ENCODE measurements around the gene PTPRD. TPM values are rescaled to one million over a fixed set of nuclear protein-coding genes. Genes with fewer than 3 reads are reported as not detected.

PTPRD gene
- total RNA-seq, 4 donors from 2014 or later = 19.6 to 78.9 (median 45.6) TPM

- Histone ChIP-seq H3K36me3 (no peaks in the 10 kb centered on the region), H3K27me3 (no peaks in the 10 kb centered on the region), H3K27ac (no peak overlapping the region), H3K4me3 (replicated peaks in 1 of 3) (no peak overlapping the region), H3K9me3 (no peaks in the 10 kb centered on the region), H3K4me1 (no peaks in the 10 kb centered on the region)
- WGBS, 2 donors = 85 to 87% methylated on average over 3 of the region's 3 CpGs
- no peak for TF ChIP-seq CTCF (IDR thresholded peaks at IDR 0.05)
- TF ChIP-seq POLR2A (IDR thresholded peaks at IDR 0.05) = no peak
- intact Hi-C loops (cut with DNase I) = no loop called here
- DNase-seq = no peak
Observed at GRCh38 chr9:8301296-8301695, 2311.5 kb downstream of the PTPRD start.

- Histone ChIP-seq H3K4me3 (replicated peaks in 1 of 3) (no peak overlapping the region), H3K36me3 (no peaks in the 10 kb centered on the region), H3K27ac (no peak overlapping the region), H3K4me1 (no peaks in the 10 kb centered on the region), H3K27me3 (no peaks in the 10 kb centered on the region), H3K9me3 (no peaks in the 10 kb centered on the region)
- intact Hi-C loops (cut with DNase I) = no loop called here
- TF ChIP-seq CTCF (IDR thresholded peaks at IDR 0.05) = no peak
- DNase-seq = no peak
- 91 to 92% methylated on average over 3 of the region's 3 CpGs for WGBS, 2 donors
Observed at GRCh38 chr9:8297047-8297446, 2315.8 kb downstream of the PTPRD start.

GRCh38 chr9:8292657-8293056 lies 2320.1 kb downstream of the PTPRD start:
- intact Hi-C loops (cut with DNase I) = no loop called here
- no peak overlapping the region for H3K27ac ChIP-seq
- H3K36me3 ChIP-seq = no peaks in the 10 kb centered on the region
- no peaks in the 10 kb centered on the region for H3K4me1 ChIP-seq
- no peaks in the 10 kb centered on the region for H3K9me3 ChIP-seq
- DNase-seq = no peak
- no peaks in the 10 kb centered on the region for H3K27me3 ChIP-seq
- WGBS, 2 donors = 76 to 92% methylated on average over 4 of the region's 4 CpGs
- TF ChIP-seq POLR2A (IDR thresholded peaks at IDR 0.05) (no peak), CTCF (IDR thresholded peaks at IDR 0.05) (no peak)
- no peak overlapping the region for H3K4me3 ChIP-seq (replicated peaks in 1 of 3)

GRCh38 chr9:8289681-8290080 lies 2323.1 kb downstream of the PTPRD start:
- no peaks in the 10 kb centered on the region for H3K9me3 ChIP-seq
- H3K27me3 ChIP-seq = no peaks in the 10 kb centered on the region
- 48 to 52% methylated on average over 2 of the region's 2 CpGs for WGBS, 2 donors
- no peaks in the 10 kb centered on the region for H3K36me3 ChIP-seq
- intact Hi-C loops (cut with DNase I) = no loop called here
- no peak for TF ChIP-seq CTCF (IDR thresholded peaks at IDR 0.05)
- no peak overlapping the region for H3K4me3 ChIP-seq (replicated peaks in 1 of 3)
- DNase-seq = no peak
- H3K4me1 ChIP-seq = no peaks in the 10 kb centered on the region
- no peak overlapping the region for H3K27ac ChIP-seq

GRCh38 chr9:8287970-8288369 lies 2324.8 kb downstream of the PTPRD start:
- 46 to 59% methylated on average over 2 of the region's 2 CpGs for WGBS, 2 donors
- H3K27ac ChIP-seq = no peak overlapping the region

More at GRCh38 chr9:8287970-8288369, 2324.8 kb downstream of the PTPRD start:
- no peaks in the 10 kb centered on the region for H3K4me1 ChIP-seq
- no peaks in the 10 kb centered on the region for H3K36me3 ChIP-seq
- no peaks in the 10 kb centered on the region for H3K9me3 ChIP-seq
- intact Hi-C loops (cut with DNase I) = no loop called here
- no peak for TF ChIP-seq POLR2A (IDR thresholded peaks at IDR 0.05)
- no peak for TF ChIP-seq CTCF (IDR thresholded peaks at IDR 0.05)
- H3K27me3 ChIP-seq = no peaks in the 10 kb centered on the region
- no peak overlapping the region for H3K4me3 ChIP-seq (replicated peaks in 1 of 3)
- no peak for DNase-seq

Measured in thyroid gland (tissue), 4 donors.